Measurements from ENCODE around the gene CAMK2A.

Gene CAMK2A

DNA sequence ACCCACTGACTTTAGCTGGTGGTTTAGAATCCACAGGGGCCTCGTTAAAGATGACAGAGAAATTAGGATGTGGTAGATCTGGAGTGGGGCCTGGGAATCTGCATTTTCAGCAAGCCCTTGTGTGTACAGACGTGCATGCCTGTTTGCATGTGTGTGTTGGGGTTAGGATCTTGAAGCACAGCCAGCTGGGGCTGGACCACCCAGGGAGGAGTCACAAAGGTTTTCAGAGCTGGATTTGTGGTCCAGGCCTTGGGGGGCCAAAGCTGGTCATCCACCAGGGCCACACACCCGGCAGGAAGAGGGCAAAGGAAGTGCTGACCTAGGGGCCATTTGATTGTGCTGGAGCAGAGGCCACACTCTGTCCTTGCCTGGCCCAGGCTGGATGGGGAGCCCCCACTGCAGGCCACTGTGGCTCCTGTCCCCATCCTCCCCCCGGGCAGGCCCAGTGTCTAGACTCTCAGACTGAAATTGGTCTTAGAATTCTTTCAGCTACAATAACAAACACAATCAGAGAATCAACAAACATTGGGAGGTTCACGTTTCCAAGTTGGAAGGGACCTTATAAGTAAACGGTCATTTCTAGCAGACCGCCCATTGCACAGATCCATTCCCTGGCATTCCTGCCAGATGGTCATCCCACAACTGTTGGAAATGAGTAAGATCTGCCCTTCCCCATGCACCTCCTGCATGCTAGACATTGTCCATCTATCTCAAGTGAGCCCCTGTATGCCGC, 112.7 kb downstream of the CAMK2A start:
- Mint-ChIP-seq H3K27me3 (ENCODE audit: low read depth) (peaks cover 14% of the 10 kb centered on the region), H3K4me1 (ENCODE audit: low read depth) (no peaks in the 10 kb centered on the region), H3K4me3 (no peak overlapping the region), H3K27ac (no peak overlapping the region), H3K9me3 (no peaks in the 10 kb centered on the region), H3K36me3 (ENCODE audit: low read depth) (no peaks in the 10 kb centered on the region)

DNA sequence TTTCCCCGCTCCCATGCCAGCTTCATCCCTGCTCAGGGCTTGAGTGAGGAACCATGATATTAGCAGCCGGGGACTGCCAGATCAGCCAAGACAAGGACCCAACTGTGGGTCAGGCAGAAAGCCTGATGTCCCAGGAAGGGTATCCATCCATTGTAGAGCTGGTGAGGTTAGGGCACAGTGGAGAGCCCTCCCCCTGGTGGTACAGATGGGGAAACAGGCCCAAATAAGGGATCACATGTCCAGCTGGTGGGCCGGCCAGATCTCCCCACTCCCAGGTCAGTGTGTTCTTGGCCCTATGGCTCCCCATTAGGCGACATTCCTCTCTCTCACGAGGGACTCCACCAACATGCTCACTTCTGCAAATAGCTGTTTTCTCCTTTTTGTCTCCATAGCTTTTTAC, 114.0 kb downstream of the CAMK2A start:
- Mint-ChIP-seq H3K4me3 (no peak overlapping the region), H3K27ac (no peak overlapping the region), H3K27me3 (ENCODE audit: low read depth) (peaks cover 18% of the 10 kb centered on the region), H3K4me1 (ENCODE audit: low read depth) (no peaks in the 10 kb centered on the region), H3K36me3 (ENCODE audit: low read depth) (no peaks in the 10 kb centered on the region), H3K9me3 (no peaks in the 10 kb centered on the region)

DNA sequence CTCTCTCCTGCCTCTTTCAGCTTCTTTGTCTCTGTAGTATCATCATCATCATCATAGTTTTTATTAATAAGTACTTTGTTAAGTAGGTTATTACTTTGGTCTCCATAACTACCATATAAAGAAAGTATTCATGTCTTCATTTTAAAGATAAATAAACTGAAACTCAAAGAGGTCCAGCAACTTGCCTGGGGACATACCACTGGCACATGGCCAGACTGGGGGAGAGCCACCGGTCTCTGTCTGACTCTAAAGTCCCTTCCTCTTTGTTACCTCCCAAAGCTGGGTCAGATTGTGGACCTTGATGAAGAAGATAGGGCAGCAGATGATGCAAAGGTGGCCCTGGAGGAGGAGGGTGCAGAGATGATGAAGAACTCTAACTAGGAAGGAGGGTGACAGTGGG, 114.5 kb downstream of the CAMK2A start:
- Mint-ChIP-seq H3K36me3 (ENCODE audit: low read depth) (no peaks in the 10 kb centered on the region), H3K9me3 (no peaks in the 10 kb centered on the region), H3K4me3 (no peak overlapping the region), H3K4me1 (ENCODE audit: low read depth) (no peaks in the 10 kb centered on the region), H3K27me3 (ENCODE audit: low read depth) (peaks cover 23% of the 10 kb centered on the region), H3K27ac (no peak overlapping the region)

DNA sequence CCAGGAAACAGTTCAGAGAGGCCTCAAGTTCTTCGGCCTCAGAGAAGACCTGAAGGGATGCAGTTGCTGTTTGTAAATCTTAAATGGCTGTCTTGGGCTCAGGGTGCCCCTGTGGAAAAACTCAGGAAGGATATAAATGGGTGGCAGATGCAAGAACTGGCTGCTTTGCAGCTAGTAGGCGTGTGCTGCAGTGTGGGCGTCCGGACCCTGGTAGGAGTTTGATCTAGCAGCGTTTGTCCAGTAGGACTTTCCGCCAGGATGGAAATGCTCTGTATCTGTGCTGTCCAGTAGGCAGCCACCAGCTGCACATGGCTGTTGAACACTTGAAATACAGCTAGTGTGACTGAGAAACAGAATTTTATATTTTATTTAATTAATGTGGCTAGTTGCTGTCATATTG, 115.3 kb downstream of the CAMK2A start:
- Mint-ChIP-seq H3K27ac (no peak overlapping the region), H3K27me3 (ENCODE audit: low read depth) (peaks cover 26% of the 10 kb centered on the region), H3K4me3 (no peak overlapping the region), H3K36me3 (ENCODE audit: low read depth) (no peaks in the 10 kb centered on the region), H3K9me3 (no peaks in the 10 kb centered on the region), H3K4me1 (ENCODE audit: low read depth) (no peaks in the 10 kb centered on the region)

DNA sequence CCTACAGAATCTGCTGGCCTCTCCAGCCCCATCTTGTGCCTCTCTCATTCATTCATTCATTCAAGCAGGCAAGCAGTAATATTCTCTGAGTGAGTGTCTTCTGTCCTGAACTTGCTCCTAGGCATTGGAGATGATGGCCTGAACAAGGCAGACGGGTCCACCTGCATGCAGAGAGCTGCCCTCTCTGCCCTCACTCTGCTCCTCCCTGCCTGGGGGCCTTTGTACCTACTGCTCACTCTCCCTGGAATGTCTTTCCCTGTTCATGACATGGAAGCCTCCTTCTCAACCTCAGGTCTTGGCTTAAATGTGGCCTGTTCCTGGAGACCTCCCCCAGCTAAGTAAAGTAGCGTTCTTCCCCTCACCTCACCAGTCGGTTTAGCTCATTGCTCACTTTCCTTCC, 116.4 kb downstream of the CAMK2A start:
- H3K27ac Mint-ChIP-seq: no peak overlapping the region
- peaks cover 36% of the 10 kb centered on the region for H3K27me3 Mint-ChIP-seq (ENCODE audit: low read depth)

DNA sequence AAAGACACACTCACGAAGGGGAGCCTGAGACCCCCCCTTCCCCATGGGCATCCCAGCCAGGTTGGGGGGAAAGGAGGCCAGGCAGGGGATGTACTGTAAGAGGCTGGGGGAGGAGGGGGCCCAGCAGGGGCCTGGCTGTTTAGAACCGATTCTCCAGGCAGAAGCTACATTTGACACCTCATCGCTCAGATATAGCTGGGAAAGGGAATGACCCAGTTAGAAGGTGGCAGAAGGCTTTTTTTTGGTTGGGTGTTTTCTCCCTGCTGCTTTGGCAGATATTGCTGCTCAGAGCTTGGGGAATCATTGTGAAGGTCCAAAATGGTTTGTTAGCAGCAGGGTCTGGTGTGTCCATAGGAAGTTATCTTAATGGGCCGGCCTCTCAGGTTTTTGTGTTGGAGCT, 117.0 kb downstream of the CAMK2A start:
- Mint-ChIP-seq H3K4me3 (no peak overlapping the region), H3K27ac (no peak overlapping the region), H3K9me3 (no peaks in the 10 kb centered on the region), H3K4me1 (ENCODE audit: low read depth) (no peaks in the 10 kb centered on the region), H3K36me3 (ENCODE audit: low read depth) (no peaks in the 10 kb centered on the region), H3K27me3 (ENCODE audit: low read depth) (peaks cover 42% of the 10 kb centered on the region)

More for the DNA sequence above, 116.4 kb downstream of the CAMK2A start:
- H3K36me3 Mint-ChIP-seq (ENCODE audit: low read depth): no peaks in the 10 kb centered on the region
- H3K9me3 Mint-ChIP-seq: no peaks in the 10 kb centered on the region
- H3K4me3 Mint-ChIP-seq: no peak overlapping the region
- H3K4me1 Mint-ChIP-seq (ENCODE audit: low read depth): no peaks in the 10 kb centered on the region

DNA sequence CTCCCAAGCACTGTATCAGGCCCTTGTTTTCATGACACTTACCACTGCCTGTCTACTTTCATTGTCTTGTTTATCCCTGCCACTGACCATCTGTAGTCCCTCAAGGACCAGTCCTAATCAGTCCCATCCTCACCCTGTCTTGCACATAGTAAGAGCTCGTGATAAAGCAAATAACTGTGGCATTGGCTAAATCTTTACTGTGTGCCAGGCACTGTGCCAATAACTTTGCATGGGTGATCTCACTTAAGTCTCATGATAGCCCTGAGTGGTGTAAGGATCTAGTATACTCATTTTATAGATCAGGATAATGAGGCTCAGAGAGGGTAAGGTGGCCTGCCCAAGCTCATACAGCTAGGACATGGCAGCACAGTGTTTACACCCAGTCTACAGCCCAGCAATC, 117.4 kb downstream of the CAMK2A start:
- H3K27me3 Mint-ChIP-seq (ENCODE audit: low read depth): peaks cover 45% of the 10 kb centered on the region
- no peaks in the 10 kb centered on the region for H3K36me3 Mint-ChIP-seq (ENCODE audit: low read depth)
- no peaks in the 10 kb centered on the region for H3K4me1 Mint-ChIP-seq (ENCODE audit: low read depth)
- no peak overlapping the region for H3K4me3 Mint-ChIP-seq
- H3K27ac Mint-ChIP-seq: no peak overlapping the region
- H3K9me3 Mint-ChIP-seq: no peaks in the 10 kb centered on the region
